Neural cell (in vitro differentiated cells): Measurements from ENCODE around the gene CHORDC1. TPM values are rescaled to one million over a fixed set of nuclear protein-coding genes. Genes with fewer than 3 reads are reported as not detected.
"Not testable (repeated sequence)": the region's sequence is repeated elsewhere in the genome, so short reads cannot be mapped to it uniquely, and the experiment has no call there.

Experiments used
- H2AFZ ChIP-seq: fragments of 200-600, 300-800 bp; sonication (generic), shearing (Covaris generic); 2 replicates; pipeline ENCODE4 v1.6.0; 2014; ENCODE audit warnings: low read depth, mild to moderate bottlenecking, antibody characterized with exemption, low read length, moderate library complexity
- H3F3A ChIP-seq: fragments of 200-600 bp; shearing (Covaris generic); 2 replicates; pipeline ENCODE4 v1.6.1; 2016; ENCODE audit warnings: mild to moderate bottlenecking, moderate library complexity, mixed read lengths, antibody characterized with exemption, low read length; ENCODE audit not compliant: insufficient read depth, poor library complexity, severe bottlenecking
- H3K27ac ChIP-seq: fragments of 200-600, 300-800 bp; sonication (generic), shearing (Covaris generic); 2 replicates; pipeline ENCODE4 v1.5.1; 2014; ENCODE audit warnings: mild to moderate bottlenecking, low read length, moderate library complexity
- H3K27me3 ChIP-seq: fragments of 300-800, 200-600 bp; sonication (generic), shearing (Covaris generic); 2 replicates; pipeline ENCODE4 v1.6.0; 2014; ENCODE audit warnings: mild to moderate bottlenecking, low read depth, low read length, moderate library complexity; ENCODE audit not compliant: insufficient read depth
- H3K36me3 ChIP-seq: fragments of 300-800, 200-600 bp; sonication (generic), shearing (Covaris generic); 2 replicates; pipeline ENCODE4 v1.5.1; 2014; ENCODE audit warnings: mild to moderate bottlenecking, antibody characterized with exemption, low read length, moderate library complexity; ENCODE audit not compliant: insufficient read depth
- H3K4me2 ChIP-seq: fragments of 300-800, 200-600 bp; sonication (generic), shearing (Covaris generic); 2 replicates; pipeline ENCODE4 v1.6.0; 2014; ENCODE audit warnings: mild to moderate bottlenecking, low read length
- H3K4me3 ChIP-seq: fragments of 300-800, 200-600 bp; sonication (generic), shearing (Covaris generic); 2 replicates; pipeline ENCODE4 v1.5.1; 2014; ENCODE audit warnings: mild to moderate bottlenecking, low read length, moderate library complexity
- H3K79me2 ChIP-seq: fragments of 200-600 bp; shearing (Covaris generic); replicated peaks from 2 replicates; pipeline ENCODE4 v1.6.0; 2014; ENCODE audit warnings: mild to moderate bottlenecking, low read length, moderate library complexity; ENCODE audit not compliant: insufficient read depth
- H3K9ac ChIP-seq: fragments of 300-800, 200-600 bp; sonication (generic), shearing (Covaris generic); 2 replicates; pipeline ENCODE4 v1.6.1; 2016; ENCODE audit warnings: mild to moderate bottlenecking, low read length, mixed read lengths
- H3K9me2 ChIP-seq: fragments of 200-600 bp; shearing (Covaris generic); 2 replicates; pipeline ENCODE4 v1.6.1; 2016; ENCODE audit warnings: mild to moderate bottlenecking, low read length, mixed read lengths; ENCODE audit not compliant: insufficient read depth
- H3K9me3 ChIP-seq: fragments of 200-600, 300-800 bp; sonication (generic), shearing (Covaris generic); 2 replicates; pipeline ENCODE4 v1.6.1; 2016; ENCODE audit warnings: mild to moderate bottlenecking, mixed run types, low read length, moderate library complexity, mixed read lengths
- H4K20me1 ChIP-seq: fragments of 200-600 bp; shearing (Covaris generic); 2 replicates; pipeline ENCODE4 v1.6.1; 2016; ENCODE audit warnings: mild to moderate bottlenecking, mixed run types; ENCODE audit not compliant: insufficient read depth
- CTCF ChIP-seq: fragments of 450-650 bp; IDR thresholded peaks from 2 replicates; pipeline ENCODE4 v1.5.1; 2014; ENCODE audit warnings: antibody characterized with exemption, mild to moderate bottlenecking, moderate library complexity; ENCODE audit not compliant: poor library complexity, severe bottlenecking
- EP300 ChIP-seq: fragments of 450-650 bp; conservative IDR thresholded peaks from 2 replicates; pipeline ENCODE4 v1.6.1; 2014; ENCODE audit warnings: antibody characterized with exemption, mild to moderate bottlenecking, moderate library complexity; ENCODE audit not compliant: poor library complexity, severe bottlenecking
- EZH2 ChIP-seq: fragments of 200-600, 300-800 bp; shearing (Covaris generic), sonication (generic); IDR thresholded peaks from 2 replicates; pipeline ENCODE4 v1.6.1; 2014; ENCODE audit warnings: antibody characterized with exemption, low read length, borderline replicate concordance, mild to moderate bottlenecking; ENCODE audit not compliant: insufficient read depth, poor library complexity, severe bottlenecking
- MXI1 ChIP-seq: fragments of 450-650 bp; conservative IDR thresholded peaks from 2 replicates; pipeline ENCODE4 v1.6.1; 2014; ENCODE audit warnings: antibody characterized with exemption, mild to moderate bottlenecking; ENCODE audit not compliant: poor library complexity, severe bottlenecking
- POLR2AphosphoS5 ChIP-seq: IDR thresholded peaks from 2 replicates; pipeline ENCODE4 v1.6.1; 2012
- RAD21 ChIP-seq: fragments of 450-650 bp; conservative IDR thresholded peaks from 2 replicates; pipeline ENCODE4 v1.6.1; 2014; ENCODE audit warnings: antibody characterized with exemption, mild to moderate bottlenecking, moderate library complexity
- REST ChIP-seq: IDR thresholded peaks from 2 replicates; pipeline ENCODE4 v1.6.1; 2012; ENCODE audit warnings: borderline replicate concordance
- SMC3 ChIP-seq: fragments of 450-650 bp; conservative IDR thresholded peaks from 2 replicates; pipeline ENCODE4 v1.6.1; 2014; ENCODE audit warnings: antibody characterized with exemption, mild to moderate bottlenecking, moderate library complexity; ENCODE audit not compliant: poor library complexity
- TAF1 ChIP-seq: IDR thresholded peaks from 2 replicates; pipeline ENCODE4 v1.6.1; 2012; ENCODE audit warnings: low read depth
- polyA plus RNA-seq: library from polyadenylated mRNA; depleted of rRNA; stranded (reverse); fragments of >200 nt; gene quantifications from 2 replicates; pipeline ENCODE4 v1.2.3, GENCODE V29; 2014

Gene CHORDC1
- polyA plus RNA-seq, 1 donor from 2014 or later: 63.9 TPM

- not testable (repeated sequence) for H3F3A ChIP-seq, H3K9me3 ChIP-seq, H2AFZ ChIP-seq, H3K9me2 ChIP-seq, H3K4me2 ChIP-seq, H3K79me2 ChIP-seq, H3K27me3 ChIP-seq, H3K27ac ChIP-seq, H4K20me1 ChIP-seq, H3K9ac ChIP-seq
- H3K36me3 ChIP-seq: peaks cover 12% of the 10 kb centered on the region
- H3K4me3 ChIP-seq: peak overlapping the region; percentile 28
Observed at GRCh38 chr11:90207992-90208391, 14.9 kb downstream of the CHORDC1 start.

- no peak for TF ChIP-seq EZH2
- TF ChIP-seq EP300: no peak
- peak; percentile 73 for TF ChIP-seq RAD21
- peak; percentile 84 for TF ChIP-seq CTCF
- TF ChIP-seq SMC3: peak; percentile 74
- H3K9me3 ChIP-seq: no peaks in the 10 kb centered on the region
- H3K4me2 ChIP-seq: no peak overlapping the region
- no peaks in the 10 kb centered on the region for H3K9me2 ChIP-seq
- no peaks in the 10 kb centered on the region for H3F3A ChIP-seq
- H3K27me3 ChIP-seq: no peaks in the 10 kb centered on the region
- H3K9ac ChIP-seq: no peak overlapping the region
- no peak overlapping the region for H3K27ac ChIP-seq
- no peaks in the 10 kb centered on the region for H3K79me2 ChIP-seq
- H3K36me3 ChIP-seq: peaks cover 12% of the 10 kb centered on the region
- no peak overlapping the region for H3K4me3 ChIP-seq
- H2AFZ ChIP-seq: no peak overlapping the region
- no peaks in the 10 kb centered on the region for H4K20me1 ChIP-seq
Observed at GRCh38 chr11:90204832-90205646, 17.8 kb downstream of the CHORDC1 start.

- Histone ChIP-seq H3K9ac (no peak overlapping the region), H3K79me2 (no peaks in the 10 kb centered on the region), H3K9me3 (no peaks in the 10 kb centered on the region), H4K20me1 (no peaks in the 10 kb centered on the region), H3K9me2 (no peaks in the 10 kb centered on the region), H3K4me3 (no peak overlapping the region), H2AFZ (no peak overlapping the region), H3K36me3 (peaks cover 12% of the 10 kb centered on the region), H3K4me2 (no peak overlapping the region), H3F3A (no peaks in the 10 kb centered on the region), H3K27ac (no peak overlapping the region), H3K27me3 (no peaks in the 10 kb centered on the region)
- no peak for TF ChIP-seq MXI1
Observed at GRCh38 chr11:90204407-90204806, 18.4 kb downstream of the CHORDC1 start.

GRCh38 chr11:90202342-90202741, 20.5 kb downstream of the CHORDC1 start:
- no peak for TF ChIP-seq MXI1
- no peak for TF ChIP-seq TAF1
- TF ChIP-seq EP300: no peak
- no peak for TF ChIP-seq SMC3
- no peak for TF ChIP-seq POLR2AphosphoS5
- TF ChIP-seq REST: no peak
- no peak for TF ChIP-seq CTCF
- TF ChIP-seq EZH2: no peak
- no peak for TF ChIP-seq RAD21
- no peak overlapping the region for H3K27ac ChIP-seq
- H4K20me1 ChIP-seq: no peaks in the 10 kb centered on the region
- no peaks in the 10 kb centered on the region for H3K27me3 ChIP-seq
- no peaks in the 10 kb centered on the region for H3K9me2 ChIP-seq
- no peak overlapping the region for H3K9ac ChIP-seq
- H2AFZ ChIP-seq: no peak overlapping the region
- no peak overlapping the region for H3K4me3 ChIP-seq
- H3K36me3 ChIP-seq: peaks cover 12% of the 10 kb centered on the region
- H3K9me3 ChIP-seq: no peaks in the 10 kb centered on the region
- no peaks in the 10 kb centered on the region for H3K79me2 ChIP-seq
- H3F3A ChIP-seq: no peaks in the 10 kb centered on the region
- H3K4me2 ChIP-seq: no peak overlapping the region
